Neural progenitor cell (in vitro differentiated cells): ENCODE data around the gene GALNT17.

ENCODE experiments used
- CTCF ChIP-seq: fragments of 200-600 bp; sonication (generic); IDR thresholded peaks from 2 replicates; pipeline ENCODE4 v1.5.1; 2017; ENCODE audit warnings: antibody characterized with exemption, mild to moderate bottlenecking
- EZH2 ChIP-seq: fragments of 200-600 bp; sonication (generic); IDR thresholded peaks from 2 replicates; pipeline ENCODE4 v1.6.1; 2017; ENCODE audit warnings: antibody characterized with exemption, mild to moderate bottlenecking, moderate library complexity
- EZH2phosphoT487 ChIP-seq: fragments of 200-600 bp; sonication (generic); IDR thresholded peaks from 2 replicates; pipeline ENCODE4 v1.6.1; 2017; ENCODE audit warnings: antibody characterized with exemption

- TF ChIP-seq CTCF, result no peak
- TF ChIP-seq EZH2phosphoT487, result no peak
- TF ChIP-seq EZH2, result no peak
Observed at GRCh38 chr7:71133856-71134255, 1.9 kb downstream of the GALNT17 start.
